Measurements from ENCODE around the gene RNF222.

RNF222 gene

DNA sequence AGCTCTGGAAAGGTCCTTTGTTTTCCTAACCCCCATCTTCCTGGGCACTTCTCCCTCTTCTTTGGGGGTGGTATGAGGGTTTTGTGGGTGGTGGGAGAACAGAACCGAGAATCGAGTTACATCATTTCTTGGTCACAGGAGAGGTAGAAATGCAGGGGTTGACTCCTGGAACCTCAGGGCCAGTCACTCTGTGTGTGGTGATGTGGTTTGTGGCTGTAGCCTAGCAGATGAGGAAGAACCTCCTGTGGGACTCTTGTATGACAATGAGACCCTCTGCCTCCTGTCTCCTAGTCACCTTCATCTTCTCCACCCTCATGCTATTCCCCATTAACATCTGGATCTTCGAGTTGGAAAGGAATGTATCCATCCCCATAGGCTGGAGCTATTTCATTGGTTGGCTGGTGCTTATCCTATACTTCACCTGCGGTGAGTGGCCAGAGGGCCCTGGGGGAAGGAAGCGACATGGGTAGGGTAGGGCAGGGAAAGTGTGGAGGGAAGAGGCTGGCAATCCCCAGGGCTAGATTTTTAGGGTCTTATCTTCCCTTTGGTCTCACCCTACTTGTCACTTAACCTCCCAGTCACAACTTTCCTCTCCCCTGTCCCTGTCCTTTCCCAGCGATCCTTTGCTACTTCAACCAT lies 52.5 kb downstream of the RNF222 start:
- DNase-seq (ENCODE audit: low read depth, low spot score): no peak

DNA sequence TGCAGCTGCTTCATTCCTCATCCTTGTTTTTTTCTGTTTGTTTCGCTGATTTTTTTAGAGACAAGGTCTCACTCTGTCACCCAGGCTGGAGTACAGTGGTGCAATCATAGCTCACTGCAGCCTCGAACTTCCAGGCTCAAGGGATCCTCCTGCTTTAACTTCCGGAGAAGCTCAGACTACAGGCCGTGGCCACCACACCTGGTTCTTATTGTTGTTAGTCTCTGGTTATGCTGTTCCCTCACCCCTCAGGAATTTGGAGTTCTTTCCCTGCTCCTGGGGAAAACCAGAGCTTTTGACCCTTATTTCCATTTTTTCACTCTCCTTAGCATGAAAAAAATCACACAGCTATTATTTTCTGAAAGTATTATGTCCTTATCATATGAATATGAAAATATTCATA lies 56.2 kb downstream of the RNF222 start:
- DNase-seq (ENCODE audit: low read depth, low spot score): no peak
